SK-N-SH (cell line): ENCODE results near the gene ZGLP1.

Experiments used
- CHD2 ChIP-seq: fragments of 150-350 bp; IDR thresholded peaks from 2 replicates; pipeline ENCODE4 v1.6.1; 2018; ENCODE audit warnings: low read length; ENCODE audit not compliant: partially characterized antibody
- EP300 ChIP-seq, 2 experiments: IDR thresholded peaks; 2 replicates each; pipeline versions ENCODE4 v1.4.0 to v1.6.1; 2012; ENCODE audit warnings: borderline replicate concordance in 1 of 2, low read depth in 1 of 2, low read length in 1 of 2
- JUND ChIP-seq: IDR thresholded peaks from 2 replicates; pipeline ENCODE4 v1.4.0; 2012
- RXRA ChIP-seq: IDR thresholded peaks from 2 replicates; pipeline ENCODE4 v1.4.0; 2012; ENCODE audit warnings: low read depth, mild to moderate bottlenecking, borderline replicate concordance
- SMC3 ChIP-seq: IDR thresholded peaks from 2 replicates; pipeline ENCODE4 v1.6.1; 2012; ENCODE audit warnings: low read depth, low read length, improper control_type of control experiment
- TF ChIP-seq, protein P1 (sequence below): fragments of 200-600 bp; sonication (generic); IDR thresholded peaks from 2 replicates; pipeline ENCODE4 v1.6.1; 2017; ENCODE audit warnings: antibody characterized with exemption, mild to moderate bottlenecking, moderate library complexity
- TF ChIP-seq, protein P2 (sequence below): fragments of 150-350 bp; IDR thresholded peaks from 2 replicates; pipeline ENCODE4 v1.6.1; 2017; ENCODE audit warnings: antibody characterized with exemption, low read length, low read depth, borderline replicate concordance
- TF ChIP-seq, protein P3 (sequence below): IDR thresholded peaks from 2 replicates; pipeline ENCODE4 v1.6.1; 2012; ENCODE audit warnings: mild to moderate bottlenecking, low read depth, low read length, moderate library complexity

DNA sequence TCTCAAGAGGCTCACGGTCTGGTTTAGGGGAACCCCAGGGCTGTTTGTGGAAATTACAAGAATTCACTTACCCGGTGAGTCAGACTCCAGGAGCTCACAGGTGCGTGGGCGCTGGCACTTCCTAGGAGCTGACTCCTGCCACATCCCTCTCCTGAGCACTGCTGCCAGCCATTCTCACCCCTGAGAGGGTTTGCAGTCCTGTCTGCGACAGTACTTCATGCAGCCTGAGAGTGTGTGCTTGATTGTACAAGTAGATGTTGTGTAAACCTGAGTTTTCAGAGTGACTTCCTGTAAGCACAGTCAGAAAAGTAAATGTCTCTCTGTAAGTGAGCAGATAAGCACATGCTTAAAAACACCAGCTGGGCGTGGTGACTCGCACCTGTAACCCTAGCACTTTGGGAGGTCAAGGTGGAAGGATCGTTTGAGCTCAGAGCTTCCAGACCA lies 49.5 kb downstream of the ZGLP1 start:
- no peak for TF ChIP-seq SMC3
- TF ChIP-seq, protein P1, sequence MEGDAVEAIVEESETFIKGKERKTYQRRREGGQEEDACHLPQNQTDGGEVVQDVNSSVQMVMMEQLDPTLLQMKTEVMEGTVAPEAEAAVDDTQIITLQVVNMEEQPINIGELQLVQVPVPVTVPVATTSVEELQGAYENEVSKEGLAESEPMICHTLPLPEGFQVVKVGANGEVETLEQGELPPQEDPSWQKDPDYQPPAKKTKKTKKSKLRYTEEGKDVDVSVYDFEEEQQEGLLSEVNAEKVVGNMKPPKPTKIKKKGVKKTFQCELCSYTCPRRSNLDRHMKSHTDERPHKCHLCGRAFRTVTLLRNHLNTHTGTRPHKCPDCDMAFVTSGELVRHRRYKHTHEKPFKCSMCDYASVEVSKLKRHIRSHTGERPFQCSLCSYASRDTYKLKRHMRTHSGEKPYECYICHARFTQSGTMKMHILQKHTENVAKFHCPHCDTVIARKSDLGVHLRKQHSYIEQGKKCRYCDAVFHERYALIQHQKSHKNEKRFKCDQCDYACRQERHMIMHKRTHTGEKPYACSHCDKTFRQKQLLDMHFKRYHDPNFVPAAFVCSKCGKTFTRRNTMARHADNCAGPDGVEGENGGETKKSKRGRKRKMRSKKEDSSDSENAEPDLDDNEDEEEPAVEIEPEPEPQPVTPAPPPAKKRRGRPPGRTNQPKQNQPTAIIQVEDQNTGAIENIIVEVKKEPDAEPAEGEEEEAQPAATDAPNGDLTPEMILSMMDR = no peak
- no peak for TF ChIP-seq RXRA
- TF ChIP-seq JUND = no peak
- TF ChIP-seq CHD2 = no peak
- TF ChIP-seq EP300 (IDR thresholded peaks at IDR 0.05; ENCODE audit: borderline replicate concordance in 1 of 2, low read depth in 1 of 2, low read length in 1 of 2) = no peak
- TF ChIP-seq, protein P2, sequence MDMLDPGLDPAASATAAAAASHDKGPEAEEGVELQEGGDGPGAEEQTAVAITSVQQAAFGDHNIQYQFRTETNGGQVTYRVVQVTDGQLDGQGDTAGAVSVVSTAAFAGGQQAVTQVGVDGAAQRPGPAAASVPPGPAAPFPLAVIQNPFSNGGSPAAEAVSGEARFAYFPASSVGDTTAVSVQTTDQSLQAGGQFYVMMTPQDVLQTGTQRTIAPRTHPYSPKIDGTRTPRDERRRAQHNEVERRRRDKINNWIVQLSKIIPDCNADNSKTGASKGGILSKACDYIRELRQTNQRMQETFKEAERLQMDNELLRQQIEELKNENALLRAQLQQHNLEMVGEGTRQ = no peak
- TF ChIP-seq, protein P3, sequence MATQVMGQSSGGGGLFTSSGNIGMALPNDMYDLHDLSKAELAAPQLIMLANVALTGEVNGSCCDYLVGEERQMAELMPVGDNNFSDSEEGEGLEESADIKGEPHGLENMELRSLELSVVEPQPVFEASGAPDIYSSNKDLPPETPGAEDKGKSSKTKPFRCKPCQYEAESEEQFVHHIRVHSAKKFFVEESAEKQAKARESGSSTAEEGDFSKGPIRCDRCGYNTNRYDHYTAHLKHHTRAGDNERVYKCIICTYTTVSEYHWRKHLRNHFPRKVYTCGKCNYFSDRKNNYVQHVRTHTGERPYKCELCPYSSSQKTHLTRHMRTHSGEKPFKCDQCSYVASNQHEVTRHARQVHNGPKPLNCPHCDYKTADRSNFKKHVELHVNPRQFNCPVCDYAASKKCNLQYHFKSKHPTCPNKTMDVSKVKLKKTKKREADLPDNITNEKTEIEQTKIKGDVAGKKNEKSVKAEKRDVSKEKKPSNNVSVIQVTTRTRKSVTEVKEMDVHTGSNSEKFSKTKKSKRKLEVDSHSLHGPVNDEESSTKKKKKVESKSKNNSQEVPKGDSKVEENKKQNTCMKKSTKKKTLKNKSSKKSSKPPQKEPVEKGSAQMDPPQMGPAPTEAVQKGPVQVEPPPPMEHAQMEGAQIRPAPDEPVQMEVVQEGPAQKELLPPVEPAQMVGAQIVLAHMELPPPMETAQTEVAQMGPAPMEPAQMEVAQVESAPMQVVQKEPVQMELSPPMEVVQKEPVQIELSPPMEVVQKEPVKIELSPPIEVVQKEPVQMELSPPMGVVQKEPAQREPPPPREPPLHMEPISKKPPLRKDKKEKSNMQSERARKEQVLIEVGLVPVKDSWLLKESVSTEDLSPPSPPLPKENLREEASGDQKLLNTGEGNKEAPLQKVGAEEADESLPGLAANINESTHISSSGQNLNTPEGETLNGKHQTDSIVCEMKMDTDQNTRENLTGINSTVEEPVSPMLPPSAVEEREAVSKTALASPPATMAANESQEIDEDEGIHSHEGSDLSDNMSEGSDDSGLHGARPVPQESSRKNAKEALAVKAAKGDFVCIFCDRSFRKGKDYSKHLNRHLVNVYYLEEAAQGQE = no peak
